Measurements from ENCODE around the gene ACTN4. TPM values are rescaled to one million over a fixed set of nuclear protein-coding genes. Genes with fewer than 3 reads are reported as not detected.

Gene ACTN4
- total RNA-seq, 4 donors from 2014 or later, result 475 to 520 (median 507) TPM

GRCh38 chr19:38773469-38774177 is 126.2 kb downstream of the ACTN4 start, which contains the start of gene LGALS7:
Gene LGALS7, minus strand, starts transcription at chr19:38773517. Its CDS starts 25 bp downstream, at chr19:38773492.
- no peak for DNase-seq (ENCODE audit: low spot score in 2 of 2)
- whole genome bisulfite sequencing, result 34% methylated on average over 8 of the region's 14 CpGs
- no peak for TF ChIP-seq CTCF (IDR thresholded peaks at IDR 0.05)
- Histone ChIP-seq H3K4me1 (peaks cover 35% of the 10 kb centered on the region), H3K36me3 (no peaks in the 10 kb centered on the region), H3K9me3 (no peaks in the 10 kb centered on the region), H3K27ac (peak within 1 kb of the TSS; percentile 74), H3K4me3 (no peak within 1 kb of the TSS), H3K27me3 (no peaks in the 10 kb centered on the region)

GRCh38 chr19:38774181-38774950 is 126.9 kb downstream of the ACTN4 start:
- no peaks in the 10 kb centered on the region for H3K9me3 ChIP-seq
- no peaks in the 10 kb centered on the region for H3K36me3 ChIP-seq
- no peak overlapping the region for H3K4me3 ChIP-seq
- WGBS, result 54% methylated on average over 9 of the region's 13 CpGs
- no peaks in the 10 kb centered on the region for H3K27me3 ChIP-seq
- DNase-seq (ENCODE audit: low spot score in 2 of 2), result no peak
- TF ChIP-seq POLR2A (IDR thresholded peaks at IDR 0.05) (no peak), EP300 (IDR thresholded peaks at IDR 0.05) (no peak), POLR2AphosphoS5 (IDR thresholded peaks at IDR 0.05) (no peak), CTCF (IDR thresholded peaks at IDR 0.05) (no peak)
- peak overlapping the region; percentile 74 for H3K27ac ChIP-seq
- H3K4me1 ChIP-seq, result peaks cover 31% of the 10 kb centered on the region

GRCh38 chr19:38778733-38779132 is 131.3 kb downstream of the ACTN4 start:
- Histone ChIP-seq H3K9me3 (no peaks in the 10 kb centered on the region), H3K27ac (no peak overlapping the region), H3K27me3 (no peaks in the 10 kb centered on the region), H3K4me3 (no peak overlapping the region), H3K36me3 (no peaks in the 10 kb centered on the region), H3K4me1 (peaks cover 21% of the 10 kb centered on the region)
- WGBS, result 59% methylated on average over 7 of the region's 7 CpGs
- no peak for DNase-seq (ENCODE audit: low spot score in 2 of 2)
- TF ChIP-seq POLR2A (IDR thresholded peaks at IDR 0.05) (no peak), CTCF (IDR thresholded peaks at IDR 0.05) (no peak), EP300 (IDR thresholded peaks at IDR 0.05) (no peak), POLR2AphosphoS5 (IDR thresholded peaks at IDR 0.05) (no peak)

GRCh38 chr19:38780443-38780842 is 133.0 kb downstream of the ACTN4 start:
- H3K27me3 ChIP-seq, result no peaks in the 10 kb centered on the region
- no peaks in the 10 kb centered on the region for H3K9me3 ChIP-seq
- no peak overlapping the region for H3K4me3 ChIP-seq
- H3K27ac ChIP-seq, result no peak overlapping the region
- no peak for DNase-seq (ENCODE audit: low spot score in 2 of 2)
- H3K36me3 ChIP-seq, result no peaks in the 10 kb centered on the region
- no peak for TF ChIP-seq POLR2AphosphoS5 (IDR thresholded peaks at IDR 0.05)
- no peak for TF ChIP-seq POLR2A (IDR thresholded peaks at IDR 0.05)
- TF ChIP-seq CTCF (IDR thresholded peaks at IDR 0.05), result no peak
- TF ChIP-seq EP300 (IDR thresholded peaks at IDR 0.05), result no peak
- WGBS, result 74% methylated on average over 7 of the region's 7 CpGs
- H3K4me1 ChIP-seq, result peaks cover 4% of the 10 kb centered on the region

- H3K4me3 ChIP-seq, result no peak overlapping the region
- no peaks in the 10 kb centered on the region for H3K4me1 ChIP-seq
- H3K27ac ChIP-seq, result no peak overlapping the region
- H3K36me3 ChIP-seq, result no peaks in the 10 kb centered on the region
- 71% methylated on average over 7 of the region's 7 CpGs for WGBS
- no peak for TF ChIP-seq POLR2A (IDR thresholded peaks at IDR 0.05)
- no peak for TF ChIP-seq EP300 (IDR thresholded peaks at IDR 0.05)
- no peak for TF ChIP-seq CTCF (IDR thresholded peaks at IDR 0.05)
- TF ChIP-seq POLR2AphosphoS5 (IDR thresholded peaks at IDR 0.05), result no peak
- H3K9me3 ChIP-seq, result no peaks in the 10 kb centered on the region
- H3K27me3 ChIP-seq, result no peaks in the 10 kb centered on the region
- no peak for DNase-seq (ENCODE audit: low spot score in 2 of 2)
These were observed 133.6 kb downstream of the ACTN4 start for GRCh38 chr19:38781058-38781457.
